ENCODE data around the gene COX7A2L. TPM values are rescaled to one million over a fixed set of nuclear protein-coding genes. Genes with fewer than 3 reads are reported as not detected.

COX7A2L gene
- total and polyA plus RNA-seq, 10 of the 15 experiments (the other 5 are each of a cell fraction or from before 2014, with no cell fraction given): 134 to 532 (median 222) TPM

- TF ChIP-seq ZNF592 (IDR thresholded peaks at IDR 0.05) (no peak), EED (IDR thresholded peaks at IDR 0.05; ENCODE audit: low read depth) (no peak), FOS (IDR thresholded peaks at IDR 0.05; ENCODE audit: borderline replicate concordance, extremely low read depth, insufficient read length) (no peak), SIX5 (IDR thresholded peaks at IDR 0.05; ENCODE audit: low read depth, low read length, severe bottlenecking) (no peak), USF2 (IDR thresholded peaks at IDR 0.05; ENCODE audit: borderline replicate concordance, low read depth, low read length) (no peak), IRF3 (IDR thresholded peaks at IDR 0.05) (no peak), ZNF622 (IDR thresholded peaks at IDR 0.05) (no peak), BHLHE40 (IDR thresholded peaks at IDR 0.05; ENCODE audit: borderline replicate concordance in 1 of 2, low read depth in 2 of 2, low read length in 1 of 2) (no peak)
These were observed 24.6 kb downstream of the COX7A2L start (continued) for GRCh38 chr2:42336361-42336965.

Data from GM12878 (cell line).